Caco-2 (cell line): ENCODE measurements around the gene RPS6KA6. TPM values are rescaled to one million over a fixed set of nuclear protein-coding genes. Genes with fewer than 3 reads are reported as not detected.

Experiments used
- BruUV-seq: library from RNA; stranded (reverse); fragments of 400-500 nt; replicated peaks from 2 replicates; lab custom pipeline; 2021; lab: Mats Ljungman, UMichigan
- CTCF ChIA-PET: fragments of 300-600 bp; sonication (Branson Sonifier 250); formaldehyde crosslinking; loops from one replicate; lab custom pipeline; 2022; ENCODE audit warnings: antibody characterized with exemption; lab: Charles Lee
- POLR2A ChIA-PET: fragments of 300-600 bp; sonication (Branson Sonifier 250); formaldehyde crosslinking; loops from one replicate; lab custom pipeline; 2022; ENCODE audit warnings: antibody characterized with exemption; lab: Charles Lee
- DNase-seq, 2 experiments: peaks; one replicate each; pipeline versions ENCODE4 v3.0.0 to v3.0.0-alpha.2; 2020 to 2022
- H3K27me3 ChIP-seq: replicated peaks from 2 replicates; pipeline ENCODE4 v1.6.0; 2011; ENCODE audit warnings: low read length; ENCODE audit not compliant: control insufficient read depth, insufficient read depth
- H3K36me3 ChIP-seq: 2 replicates; pipeline ENCODE4 v1.5.1; 2011; ENCODE audit warnings: low read length; ENCODE audit not compliant: control insufficient read depth, insufficient read depth
- H3K4me1 ChIP-seq: fragments of 250-450 bp; sonication (Bioruptor Pico); 2 replicates; pipeline ENCODE4 v1.5.1; 2020; ENCODE audit warnings: mild to moderate bottlenecking
- H3K4me3 ChIP-seq: 2 replicates; pipeline ENCODE4 v1.5.1; 2011; ENCODE audit warnings: low read depth, mild to moderate bottlenecking, control low read depth, low read length
- H3K9me3 ChIP-seq: fragments of 250-450 bp; sonication (Bioruptor Pico); 2 replicates; pipeline ENCODE4 v1.5.1; 2020; ENCODE audit warnings: mild to moderate bottlenecking, moderate library complexity
- H3K27ac Mint-ChIP-seq: one replicate; pipeline ENCODE4 v1.8.0; 2022; ENCODE audit warnings: mixed read lengths; ENCODE audit not compliant: unreplicated experiment
- H3K27me3 Mint-ChIP-seq: one replicate; pipeline ENCODE4 v1.8.0; 2022; ENCODE audit warnings: mixed read lengths; ENCODE audit not compliant: insufficient read depth, unreplicated experiment
- H3K36me3 Mint-ChIP-seq: one replicate; pipeline ENCODE4 v1.8.0; 2022; ENCODE audit warnings: mild to moderate bottlenecking, mixed read lengths; ENCODE audit not compliant: insufficient read depth, unreplicated experiment
- H3K4me1 Mint-ChIP-seq: one replicate; pipeline ENCODE4 v1.8.0; 2022; ENCODE audit warnings: low read depth, mixed read lengths; ENCODE audit not compliant: unreplicated experiment
- H3K4me3 Mint-ChIP-seq: one replicate; pipeline ENCODE4 v1.8.0; 2022; ENCODE audit warnings: mild to moderate bottlenecking, moderate library complexity, mixed read lengths; ENCODE audit not compliant: unreplicated experiment
- H3K9me3 Mint-ChIP-seq: one replicate; pipeline ENCODE4 v1.8.0; 2022; ENCODE audit warnings: mixed read lengths; ENCODE audit not compliant: unreplicated experiment
- CTCF ChIP-seq, 2 experiments: fragments of 200-600 bp in 1 of 2; IDR thresholded peaks; 1 replicate in 1 of 2; 2 replicates in 1 of 2; pipeline versions ENCODE4 v1.5.1 to v1.8.0; 2011 to 2022; ENCODE audit warnings: antibody characterized with exemption in 1 of 2, control low read depth in 1 of 2, inconsistent platforms in 1 of 2, low read depth in 1 of 2, low read length in 1 of 2, mild to moderate bottlenecking in 1 of 2, moderate library complexity in 1 of 2; ENCODE audit not compliant: insufficient read depth in 1 of 2, severe bottlenecking in 1 of 2, unreplicated experiment in 1 of 2
- intact Hi-C: fragments of 100-400 bp; cut with micrococcal nuclease; formaldehyde crosslinking; loops from one replicate; pipeline ENCODE4 v1.10.0; 2022; ENCODE audit not compliant: unreplicated experiment
- total RNA-seq: library from RNA; stranded (reverse); gene quantifications from 2 replicates; pipeline ENCODE4 v1.2.3, GENCODE V29; 2022

The RPS6KA6 gene
- total RNA-seq, 1 experiment from 2014 or later = 9.2 TPM

DNA sequence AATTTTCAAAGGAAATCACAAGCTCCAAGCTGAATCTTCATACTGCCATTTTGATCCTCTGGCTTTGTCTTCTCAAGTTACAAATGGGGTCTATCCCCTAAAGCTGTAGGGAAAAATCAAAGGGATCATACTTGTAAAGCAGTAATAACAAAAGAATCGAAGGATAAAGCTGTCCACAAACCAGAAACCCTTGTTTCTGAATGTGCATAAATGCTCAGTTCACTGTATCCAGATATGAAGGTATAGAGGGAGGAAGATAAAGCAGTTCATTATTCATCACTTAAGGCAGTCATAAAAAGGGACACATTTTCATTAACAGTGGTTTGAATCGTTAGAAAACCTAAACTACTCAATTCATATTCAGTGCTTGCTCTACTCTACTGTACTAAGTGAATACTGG is 33.2 kb upstream of the RPS6KA6 start:
- no peaks in the 10 kb centered on the region for H3K27me3 ChIP-seq
- Mint-ChIP-seq H3K27ac (no peak overlapping the region), H3K4me1 (peaks cover 7% of the 10 kb centered on the region), H3K27me3 (no peaks in the 10 kb centered on the region), H3K4me3 (no peak overlapping the region), H3K9me3 (no peaks in the 10 kb centered on the region), H3K36me3 (no peaks in the 10 kb centered on the region)
- intact Hi-C loops = no loop called here
- ChIA-PET CTCF (no interaction called here), POLR2A (no interaction called here)
- no peak overlapping the region for H3K4me3 ChIP-seq
- BruUV-seq = no TSS peak
- DNase-seq = no peak
- no peaks in the 10 kb centered on the region for H3K4me1 ChIP-seq
- H3K36me3 ChIP-seq = no peaks in the 10 kb centered on the region
- TF ChIP-seq CTCF (IDR thresholded peaks at IDR 0.05; ENCODE audit: insufficient read depth in 1 of 2, low read depth in 1 of 2, low read length in 1 of 2, severe bottlenecking in 1 of 2, unreplicated experiment in 1 of 2) = no peak
- no peaks in the 10 kb centered on the region for H3K9me3 ChIP-seq

- BruUV-seq = no TSS peak
- H3K36me3 Mint-ChIP-seq = no peaks in the 10 kb centered on the region
- POLR2A ChIA-PET = no interaction called here
Observed at GRCh38 chrX:84219551-84219950, 31.6 kb upstream of the RPS6KA6 start.

DNA sequence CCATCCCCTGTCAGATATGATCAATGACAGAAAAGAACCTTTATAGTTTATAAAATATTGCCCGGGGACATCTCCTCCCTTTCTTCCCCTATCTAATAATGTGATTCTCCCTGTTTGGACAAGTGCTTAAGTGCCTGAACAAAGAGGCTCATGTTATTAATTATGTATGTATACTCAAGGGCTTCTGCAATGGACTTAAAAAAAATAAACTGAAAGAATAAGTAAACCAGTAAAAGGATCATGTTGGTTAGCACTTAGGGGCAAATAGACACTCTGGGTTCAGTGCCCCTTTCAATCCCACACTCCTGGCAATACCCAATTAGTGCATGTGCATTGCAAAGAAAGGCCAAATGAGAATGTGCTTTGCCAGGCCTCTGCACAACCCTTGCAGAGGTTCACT is 30.7 kb upstream of the RPS6KA6 start:
- H3K9me3 Mint-ChIP-seq = no peaks in the 10 kb centered on the region
- Histone ChIP-seq H3K36me3 (no peaks in the 10 kb centered on the region), H3K9me3 (no peaks in the 10 kb centered on the region), H3K4me1 (no peaks in the 10 kb centered on the region), H3K27me3 (no peaks in the 10 kb centered on the region), H3K4me3 (no peak overlapping the region)
- TF ChIP-seq CTCF (IDR thresholded peaks at IDR 0.05; ENCODE audit: insufficient read depth in 1 of 2, low read depth in 1 of 2, low read length in 1 of 2, severe bottlenecking in 1 of 2, unreplicated experiment in 1 of 2) = no peak
- CTCF ChIA-PET = no interaction called here
- POLR2A ChIA-PET = no interaction called here
- H3K27ac Mint-ChIP-seq = no peak overlapping the region
- peaks cover 7% of the 10 kb centered on the region for H3K4me1 Mint-ChIP-seq
- BruUV-seq = no TSS peak
- H3K4me3 Mint-ChIP-seq = no peak overlapping the region
- no peaks in the 10 kb centered on the region for H3K36me3 Mint-ChIP-seq
- no peaks in the 10 kb centered on the region for H3K27me3 Mint-ChIP-seq
- DNase-seq = no peak
- intact Hi-C loops = no loop called here

More at GRCh38 chrX:84219551-84219950, 31.6 kb upstream of the RPS6KA6 start:
- no peaks in the 10 kb centered on the region for H3K36me3 ChIP-seq
- H3K4me1 ChIP-seq = no peaks in the 10 kb centered on the region
- H3K27me3 Mint-ChIP-seq = no peaks in the 10 kb centered on the region
- H3K4me3 Mint-ChIP-seq = no peak overlapping the region
- no peaks in the 10 kb centered on the region for H3K27me3 ChIP-seq
- peaks cover 7% of the 10 kb centered on the region for H3K4me1 Mint-ChIP-seq
- DNase-seq = no peak
- no peak overlapping the region for H3K27ac Mint-ChIP-seq
- CTCF ChIA-PET = no interaction called here
- intact Hi-C loops = no loop called here
- no peaks in the 10 kb centered on the region for H3K9me3 Mint-ChIP-seq
- no peak overlapping the region for H3K4me3 ChIP-seq
- H3K9me3 ChIP-seq = no peaks in the 10 kb centered on the region
- TF ChIP-seq CTCF (IDR thresholded peaks at IDR 0.05; ENCODE audit: insufficient read depth in 1 of 2, low read depth in 1 of 2, low read length in 1 of 2, severe bottlenecking in 1 of 2, unreplicated experiment in 1 of 2) = no peak
